HCT116 (cell line): ENCODE measurements around the gene DAPP1. TPM values are rescaled to one million over a fixed set of nuclear protein-coding genes. Genes with fewer than 3 reads are reported as not detected.

ENCODE experiments used
- ATAC-seq: fragments of 200-7000 bp; cut with Tn5 transposase; 2 replicates; pipeline ENCODE4 v1.9.1; 2020; ENCODE audit warnings: mild to moderate bottlenecking, moderate library complexity
- BruUV-seq: library from RNA; stranded (reverse); fragments of 400-500 nt; replicated peaks from 2 replicates; lab custom pipeline; 2021; lab: Mats Ljungman, UMichigan
- CTCF ChIA-PET: fragments of 300-600 bp; sonication (Branson Sonifier 250); formaldehyde crosslinking; loops from one replicate; lab custom pipeline; 2021; ENCODE audit warnings: antibody characterized with exemption; lab: Charles Lee
- POLR2A ChIA-PET: fragments of 300-600, 350-600 bp; sonication (Branson Sonifier 250); formaldehyde crosslinking; loops from one replicate; lab custom pipeline; 2021; ENCODE audit warnings: antibody characterized with exemption; lab: Charles Lee
- RAD21 ChIA-PET, 2 experiments: fragments of 300-600 bp; sonication (Branson Sonifier 250); formaldehyde crosslinking; loops; one replicate each; lab custom pipeline; 2023; ENCODE audit warnings: low total read pairs in 2 of 2; ENCODE audit not compliant: uncharacterized antibody in 2 of 2, unreplicated experiment in 2 of 2, low non-redundant PET in 1 of 2; lab: Charles Lee
- DNase-seq: peaks from one replicate; pipeline ENCODE4 v3.0.0-alpha.2; 2010; ENCODE audit warnings: low read depth, low spot score
- H2AFZ ChIP-seq: fragments of 200-600 bp; shearing (Covaris generic), sonication (generic); 2 replicates; pipeline ENCODE4 v1.6.1; 2017; ENCODE audit warnings: low read depth, mixed run types, mixed read lengths, antibody characterized with exemption, low read length; ENCODE audit not compliant: poor library complexity, severe bottlenecking
- H3K27ac ChIP-seq: 2 replicates; pipeline ENCODE4 v1.5.1; 2012; ENCODE audit warnings: low read depth, low read length
- H3K27me3 ChIP-seq: fragments of 200-600 bp; sonication (generic); 2 replicates; pipeline ENCODE4 v1.6.1; 2016; ENCODE audit warnings: mixed run types, low read length, mixed read lengths; ENCODE audit not compliant: insufficient read depth
- H3K36me3 ChIP-seq, 2 experiments: fragments of 200-500 bp in 1 of 2; fragments of 200-600 bp in 1 of 2; sonication (Bioruptor generic) in 1 of 2; sonication (generic) in 1 of 2; 2 replicates each; pipeline versions ENCODE4 v1.5.1 to v1.6.1; 2014 to 2016; ENCODE audit warnings: low read length in 2 of 2, inconsistent platforms in 1 of 2, mixed read lengths in 1 of 2, mixed run types in 1 of 2; ENCODE audit not compliant: insufficient read depth in 2 of 2, control insufficient read depth in 1 of 2
- H3K4me1 ChIP-seq, 2 experiments: fragments of 200-600 bp in 1 of 2; sonication (generic) in 1 of 2; 2 replicates each; pipeline versions ENCODE4 v1.5.1 to v1.6.1; 2012 to 2017; ENCODE audit warnings: low read length in 2 of 2, inconsistent platforms in 1 of 2, mild to moderate bottlenecking in 1 of 2, mixed read lengths in 1 of 2, mixed run types in 1 of 2, moderate library complexity in 1 of 2; ENCODE audit not compliant: insufficient read depth in 2 of 2, control insufficient read depth in 1 of 2
- H3K4me2 ChIP-seq: fragments of 200-600 bp; sonication (generic); 2 replicates; pipeline ENCODE4 v1.6.1; 2017; ENCODE audit warnings: mixed run types, low read length, mixed read lengths
- H3K4me3 ChIP-seq, 2 experiments: fragments of 200-600 bp in 1 of 2; sonication (generic) in 1 of 2; replicated peaks in 1 of 2; 2 replicates each; pipeline ENCODE4 v1.5.1; 2011 to 2016; ENCODE audit warnings: low read length in 2 of 2, control low read depth in 1 of 2, low read depth in 1 of 2, mild to moderate bottlenecking in 1 of 2, mixed read lengths in 1 of 2, mixed run types in 1 of 2
- H3K79me2 ChIP-seq: fragments of 200-600 bp; sonication (generic); 2 replicates; pipeline ENCODE4 v1.6.1; 2017; ENCODE audit warnings: mild to moderate bottlenecking, mixed run types, low read length, moderate library complexity, mixed read lengths; ENCODE audit not compliant: insufficient read depth
- H3K9ac ChIP-seq: fragments of 200-600 bp; sonication (generic); 2 replicates; pipeline ENCODE4 v1.6.1; 2016; ENCODE audit warnings: low read length, mixed read lengths
- H3K9me2 ChIP-seq: fragments of 200-600 bp; sonication (generic), shearing (Covaris generic); 2 replicates; pipeline ENCODE4 v1.6.1; 2017; ENCODE audit warnings: mixed run types, mild to moderate bottlenecking, moderate library complexity; ENCODE audit not compliant: insufficient read depth
- H3K9me3 ChIP-seq, 2 experiments: fragments of 200-500 bp in 1 of 2; fragments of 200-600 bp in 1 of 2; sonication (Bioruptor generic) in 1 of 2; sonication (generic) in 1 of 2; 2 replicates each; pipeline ENCODE4 v1.6.1; 2014 to 2017; ENCODE audit warnings: low read length in 2 of 2, mixed read lengths in 2 of 2, inconsistent platforms in 1 of 2, low read depth in 1 of 2, mild to moderate bottlenecking in 1 of 2, mixed run types in 1 of 2, moderate library complexity in 1 of 2; ENCODE audit not compliant: control insufficient read depth in 1 of 2, insufficient read depth in 1 of 2
- H4K20me1 ChIP-seq: fragments of 200-600 bp; sonication (generic), shearing (Covaris generic); 2 replicates; pipeline ENCODE4 v1.6.1; 2017; ENCODE audit warnings: mixed run types, mild to moderate bottlenecking, moderate library complexity; ENCODE audit not compliant: insufficient read depth
- ATF3 ChIP-seq: IDR thresholded peaks from 2 replicates; pipeline ENCODE4 v1.6.1; 2012
- CBX3 ChIP-seq: IDR thresholded peaks from 2 replicates; pipeline ENCODE4 v1.6.1; 2012; ENCODE audit warnings: low read depth
- CEBPB ChIP-seq: IDR thresholded peaks from 2 replicates; pipeline ENCODE4 v1.6.1; 2012; ENCODE audit warnings: low read depth
- ELF1 ChIP-seq: IDR thresholded peaks from 2 replicates; pipeline ENCODE4 v1.6.1; 2012; ENCODE audit warnings: low read depth, borderline replicate concordance
- EZH2 ChIP-seq: fragments of 200-600 bp; sonication (generic); IDR thresholded peaks from 2 replicates; pipeline ENCODE4 v1.6.1; 2017; ENCODE audit warnings: antibody characterized with exemption, mixed run types
- EZH2phosphoT487 ChIP-seq: fragments of 200-600 bp; IDR thresholded peaks from 2 replicates; pipeline ENCODE4 v1.6.1; 2018; ENCODE audit warnings: antibody characterized with exemption, borderline replicate concordance
- FOSL1 ChIP-seq: IDR thresholded peaks from 2 replicates; pipeline ENCODE4 v1.6.1; 2012; ENCODE audit warnings: low read depth
- JUND ChIP-seq: IDR thresholded peaks from 2 replicates; pipeline ENCODE4 v1.6.1; 2012
- RAD21 ChIP-seq: IDR thresholded peaks from 2 replicates; pipeline ENCODE4 v1.6.1; 2012; ENCODE audit warnings: low read depth, mild to moderate bottlenecking
- SIN3A ChIP-seq: IDR thresholded peaks from 2 replicates; pipeline ENCODE4 v1.6.1; 2012; ENCODE audit warnings: low read depth
- SP1 ChIP-seq: IDR thresholded peaks from 2 replicates; pipeline ENCODE4 v1.6.1; 2012; ENCODE audit warnings: low read depth
- TCF7L2 ChIP-seq: IDR thresholded peaks from 2 replicates; pipeline ENCODE4 v1.7.0; 2011; ENCODE audit warnings: borderline replicate concordance, inconsistent platforms; ENCODE audit not compliant: insufficient read depth, insufficient read length; ENCODE audit errors: extremely low read depth
- YY1 ChIP-seq: IDR thresholded peaks from 2 replicates; pipeline ENCODE4 v1.6.1; 2011; ENCODE audit warnings: low read length, low read depth, moderate library complexity, mild to moderate bottlenecking; ENCODE audit not compliant: insufficient replicate concordance; ENCODE audit errors: extremely low read depth
- ZNF274 ChIP-seq: fragments of 200-500 bp; sonication (Bioruptor generic); IDR thresholded peaks from 2 replicates; pipeline ENCODE4 v1.6.1; 2014; ENCODE audit warnings: mild to moderate bottlenecking, low read depth, low read length, inconsistent platforms
- intact Hi-C: fragments of 100-400 bp; cut with micrococcal nuclease; formaldehyde crosslinking; loops from 2 replicates; pipeline ENCODE4 v1.10.0; 2022
- total RNA-seq: library from RNA; stranded (reverse); gene quantifications from one replicate; pipeline ENCODE4 v1.2.1, GENCODE V29; 2021; ENCODE audit not compliant: unreplicated experiment
- TF ChIP-seq, protein P1 (sequence below), 3 experiments: fragments of 200-600 bp in 1 of 3; sonication (generic) in 1 of 3; IDR thresholded peaks in 2 of 3; conservative IDR thresholded peaks in 1 of 3; 2 replicates each; pipeline ENCODE4 v1.5.1; 2012 to 2017; ENCODE audit warnings: low read depth in 2 of 3, low read length in 2 of 3, antibody characterized with exemption in 1 of 3, borderline replicate concordance in 1 of 3, control low read depth in 1 of 3, mild to moderate bottlenecking in 1 of 3, mixed read lengths in 1 of 3, mixed run types in 1 of 3, moderate library complexity in 1 of 3; ENCODE audit not compliant: insufficient read depth in 1 of 3
- TF ChIP-seq, protein P2 (sequence below): IDR thresholded peaks from 2 replicates; pipeline ENCODE4 v1.6.1; 2012

Gene DAPP1
- total RNA-seq, 1 experiment from 2014 or later, result 0.76 TPM

DNA sequence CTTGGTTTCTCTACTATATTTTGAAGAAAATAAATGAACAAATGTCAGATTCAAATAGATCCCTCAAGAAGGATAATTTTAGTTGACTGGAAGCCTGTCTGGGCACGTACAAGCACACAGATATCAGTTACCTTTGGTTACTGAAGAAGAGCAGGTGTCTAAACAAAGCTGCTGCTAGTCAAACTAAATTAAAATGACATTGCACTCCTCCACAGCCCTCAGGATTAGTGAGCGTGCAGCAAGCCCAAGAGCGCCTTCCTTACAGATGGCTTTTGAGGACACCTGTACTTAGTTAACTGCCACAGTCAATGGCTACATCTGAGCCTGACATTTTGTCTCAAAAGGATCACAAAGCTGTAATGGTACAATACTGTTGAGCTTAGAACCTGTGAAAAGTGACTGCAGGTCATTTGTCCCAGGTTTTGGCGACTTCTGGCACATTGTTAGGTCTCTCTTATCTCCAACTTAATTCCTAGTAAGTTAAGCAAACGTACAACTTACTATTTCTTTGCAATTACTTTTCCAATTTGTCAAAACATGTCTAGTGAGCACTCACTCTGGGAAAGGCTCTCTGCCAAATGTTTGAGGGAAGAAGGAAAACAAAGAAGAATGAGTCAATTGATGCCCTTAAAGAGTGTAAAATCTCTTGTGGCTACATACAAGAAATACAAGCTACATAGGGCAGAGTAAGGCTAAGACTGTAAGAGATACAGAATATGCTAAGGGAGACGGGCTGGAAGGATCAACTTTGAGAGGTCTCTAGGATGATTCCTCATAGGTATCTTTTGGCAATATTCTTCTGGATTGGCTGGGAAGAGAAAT, 25.6 kb upstream of the DAPP1 start:
- no peaks in the 10 kb centered on the region for H3K79me2 ChIP-seq
- H3K4me3 ChIP-seq, result no peak overlapping the region
- no peaks in the 10 kb centered on the region for H4K20me1 ChIP-seq
- no peaks in the 10 kb centered on the region for H3K9me2 ChIP-seq
- intact Hi-C loops, result no loop called here
- ChIA-PET POLR2A (no interaction called here), RAD21 (no interaction called here), CTCF (interaction anchor here (1.3 kb wide), 1 partner anchor 17 kb away, joined by 3 read pairs; no protein-coding TSS in a partner anchor)
- no peak overlapping the region for H3K4me2 ChIP-seq
- no peak overlapping the region for H3K27ac ChIP-seq
- DNase-seq (no peak), ATAC-seq (no peak)
- no peak for TF ChIP-seq CBX3
- TF ChIP-seq SP1, result no peak
- no peak for TF ChIP-seq TCF7L2
- TF ChIP-seq, protein P1, sequence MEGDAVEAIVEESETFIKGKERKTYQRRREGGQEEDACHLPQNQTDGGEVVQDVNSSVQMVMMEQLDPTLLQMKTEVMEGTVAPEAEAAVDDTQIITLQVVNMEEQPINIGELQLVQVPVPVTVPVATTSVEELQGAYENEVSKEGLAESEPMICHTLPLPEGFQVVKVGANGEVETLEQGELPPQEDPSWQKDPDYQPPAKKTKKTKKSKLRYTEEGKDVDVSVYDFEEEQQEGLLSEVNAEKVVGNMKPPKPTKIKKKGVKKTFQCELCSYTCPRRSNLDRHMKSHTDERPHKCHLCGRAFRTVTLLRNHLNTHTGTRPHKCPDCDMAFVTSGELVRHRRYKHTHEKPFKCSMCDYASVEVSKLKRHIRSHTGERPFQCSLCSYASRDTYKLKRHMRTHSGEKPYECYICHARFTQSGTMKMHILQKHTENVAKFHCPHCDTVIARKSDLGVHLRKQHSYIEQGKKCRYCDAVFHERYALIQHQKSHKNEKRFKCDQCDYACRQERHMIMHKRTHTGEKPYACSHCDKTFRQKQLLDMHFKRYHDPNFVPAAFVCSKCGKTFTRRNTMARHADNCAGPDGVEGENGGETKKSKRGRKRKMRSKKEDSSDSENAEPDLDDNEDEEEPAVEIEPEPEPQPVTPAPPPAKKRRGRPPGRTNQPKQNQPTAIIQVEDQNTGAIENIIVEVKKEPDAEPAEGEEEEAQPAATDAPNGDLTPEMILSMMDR (IDR thresholded peaks at IDR 0.05 in 2 of 3, conservative IDR thresholded peaks at IDR 0.05 in 1 of 3; ENCODE audit: borderline replicate concordance in 1 of 3, insufficient read depth in 1 of 3, low read depth in 2 of 3, low read length in 2 of 3), result no peak
- no peaks in the 10 kb centered on the region for H3K27me3 ChIP-seq
- H2AFZ ChIP-seq, result no peak overlapping the region
- no TSS peak for BruUV-seq
- H3K36me3 ChIP-seq, result no peaks in the 10 kb centered on the region
- no peaks in the 10 kb centered on the region for H3K4me1 ChIP-seq
- H3K9ac ChIP-seq, result no peak overlapping the region
- no peaks in the 10 kb centered on the region for H3K9me3 ChIP-seq

- Histone ChIP-seq H3K9ac (no peak overlapping the region), H4K20me1 (no peaks in the 10 kb centered on the region), H3K36me3 (no peaks in the 10 kb centered on the region), H3K27ac (no peak overlapping the region), H3K4me1 (no peaks in the 10 kb centered on the region), H3K9me3 (no peaks in the 10 kb centered on the region), H3K79me2 (no peaks in the 10 kb centered on the region), H3K9me2 (no peaks in the 10 kb centered on the region), H2AFZ (no peak overlapping the region), H3K27me3 (peaks cover 6% of the 10 kb centered on the region; the same call in 1 of the 2 replicates), H3K4me2 (no peak overlapping the region), H3K4me3 (no peak overlapping the region)
- intact Hi-C loops, result no loop called here
- POLR2A ChIA-PET, result no interaction called here
- no TSS peak for BruUV-seq
- DNase-seq (no peak), ATAC-seq (no peak)
- RAD21 ChIA-PET, result no interaction called here
- CTCF ChIA-PET, result no interaction called here
- TF ChIP-seq CEBPB, result no peak
- no peak for TF ChIP-seq SP1
- no peak for TF ChIP-seq ATF3
- TF ChIP-seq SIN3A, result no peak
- no peak for TF ChIP-seq RAD21
- no peak for TF ChIP-seq ZNF274
- TF ChIP-seq, protein P2, sequence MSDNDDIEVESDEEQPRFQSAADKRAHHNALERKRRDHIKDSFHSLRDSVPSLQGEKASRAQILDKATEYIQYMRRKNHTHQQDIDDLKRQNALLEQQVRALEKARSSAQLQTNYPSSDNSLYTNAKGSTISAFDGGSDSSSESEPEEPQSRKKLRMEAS, result no peak
- TF ChIP-seq EZH2, result no peak
- no peak for TF ChIP-seq YY1
- no peak for TF ChIP-seq EZH2phosphoT487
- no peak for TF ChIP-seq ELF1
- TF ChIP-seq JUND, result no peak
- no peak for TF ChIP-seq FOSL1
These were observed 16.2 kb upstream of the DAPP1 start for GRCh38 chr4:99800332-99801004.
